Nephron progenitor cell (in vitro differentiated cells): ENCODE measurements around the gene KCNH8.

Experiments
- DNase-seq: peaks from one replicate; pipeline ENCODE4 v3.0.0; 2021
- H3K27ac Mint-ChIP-seq: 2 replicates; pipeline ENCODE4 v1.8.0; 2021; ENCODE audit warnings: mild to moderate bottlenecking, moderate library complexity, mixed read lengths
- H3K27me3 Mint-ChIP-seq: 2 replicates; pipeline ENCODE4 v1.8.0; 2021; ENCODE audit warnings: mild to moderate bottlenecking, low read depth, mixed read lengths; ENCODE audit not compliant: poor library complexity
- H3K36me3 Mint-ChIP-seq: 2 replicates; pipeline ENCODE4 v1.8.0; 2021; ENCODE audit warnings: low read depth, mixed read lengths
- H3K4me1 Mint-ChIP-seq: 2 replicates; pipeline ENCODE4 v1.8.0; 2021; ENCODE audit warnings: mixed read lengths
- H3K4me3 Mint-ChIP-seq: 2 replicates; pipeline ENCODE4 v1.8.0; 2021; ENCODE audit warnings: mild to moderate bottlenecking, moderate library complexity, mixed read lengths
- H3K9me3 Mint-ChIP-seq: 2 replicates; pipeline ENCODE4 v1.8.0; 2021; ENCODE audit warnings: mild to moderate bottlenecking, moderate library complexity, mixed read lengths
- TF ChIP-seq, protein P1 (sequence below): fragments of 200-600 bp; sonication (generic); IDR thresholded peaks from 2 replicates; pipeline ENCODE4 v1.5.0; 2021; ENCODE audit warnings: antibody characterized with exemption

KCNH8 gene

GRCh38 chr3:19573644-19574043 is 425.3 kb downstream of the KCNH8 start:
- Mint-ChIP-seq H3K9me3 (peaks cover 1% of the 10 kb centered on the region), H3K4me3 (no peak overlapping the region), H3K36me3 (no peaks in the 10 kb centered on the region), H3K27ac (no peak overlapping the region), H3K27me3 (no peaks in the 10 kb centered on the region), H3K4me1 (no peaks in the 10 kb centered on the region)
- TF ChIP-seq, protein P1, sequence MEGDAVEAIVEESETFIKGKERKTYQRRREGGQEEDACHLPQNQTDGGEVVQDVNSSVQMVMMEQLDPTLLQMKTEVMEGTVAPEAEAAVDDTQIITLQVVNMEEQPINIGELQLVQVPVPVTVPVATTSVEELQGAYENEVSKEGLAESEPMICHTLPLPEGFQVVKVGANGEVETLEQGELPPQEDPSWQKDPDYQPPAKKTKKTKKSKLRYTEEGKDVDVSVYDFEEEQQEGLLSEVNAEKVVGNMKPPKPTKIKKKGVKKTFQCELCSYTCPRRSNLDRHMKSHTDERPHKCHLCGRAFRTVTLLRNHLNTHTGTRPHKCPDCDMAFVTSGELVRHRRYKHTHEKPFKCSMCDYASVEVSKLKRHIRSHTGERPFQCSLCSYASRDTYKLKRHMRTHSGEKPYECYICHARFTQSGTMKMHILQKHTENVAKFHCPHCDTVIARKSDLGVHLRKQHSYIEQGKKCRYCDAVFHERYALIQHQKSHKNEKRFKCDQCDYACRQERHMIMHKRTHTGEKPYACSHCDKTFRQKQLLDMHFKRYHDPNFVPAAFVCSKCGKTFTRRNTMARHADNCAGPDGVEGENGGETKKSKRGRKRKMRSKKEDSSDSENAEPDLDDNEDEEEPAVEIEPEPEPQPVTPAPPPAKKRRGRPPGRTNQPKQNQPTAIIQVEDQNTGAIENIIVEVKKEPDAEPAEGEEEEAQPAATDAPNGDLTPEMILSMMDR = no peak
- no peak for DNase-seq

DNA sequence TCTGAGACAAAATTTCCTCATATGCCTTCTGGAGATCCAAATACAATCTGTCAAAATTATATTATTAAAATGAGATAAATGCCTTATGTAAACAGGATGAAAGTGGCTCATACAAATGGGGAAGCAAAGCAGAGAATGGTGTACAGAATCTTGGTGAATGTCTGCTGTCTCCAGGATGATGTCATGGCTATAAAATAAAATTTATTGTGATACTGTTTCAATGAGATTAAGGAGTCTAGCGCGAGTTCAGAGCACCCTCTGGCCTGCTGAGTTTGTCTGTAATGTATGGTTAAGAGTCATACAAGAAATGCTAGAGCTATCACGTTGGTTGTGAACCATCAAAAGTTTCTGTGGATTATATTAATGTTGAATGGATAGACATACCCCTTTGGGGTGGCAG is 426.0 kb downstream of the KCNH8 start:
- H3K36me3 Mint-ChIP-seq = no peaks in the 10 kb centered on the region

DNA sequence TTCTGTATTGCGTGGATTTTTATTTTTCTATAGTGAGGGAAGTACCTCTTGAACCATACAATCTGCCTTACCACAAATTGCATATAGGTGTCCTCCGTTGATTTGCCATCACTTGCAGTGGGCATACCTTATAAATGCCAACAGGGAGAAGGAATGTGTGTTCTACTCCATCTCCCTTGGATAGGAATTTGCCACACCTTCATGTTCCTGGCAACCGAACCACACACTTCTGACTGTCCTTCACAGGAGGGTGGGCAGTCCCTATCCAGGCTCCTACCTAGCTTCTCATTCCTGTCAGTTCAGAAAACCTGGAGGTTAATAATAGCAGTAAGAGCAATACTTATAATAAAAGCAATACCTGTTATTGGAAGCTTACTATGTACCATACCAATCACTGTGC is 428.0 kb downstream of the KCNH8 start:
- TF ChIP-seq, protein P1 = no peak
- Mint-ChIP-seq H3K27me3 (no peaks in the 10 kb centered on the region), H3K4me3 (no peak overlapping the region)

More for the DNA sequence above, 426.0 kb downstream of the KCNH8 start:
- DNase-seq = no peak
- Mint-ChIP-seq H3K27me3 (no peaks in the 10 kb centered on the region), H3K9me3 (no peaks in the 10 kb centered on the region), H3K27ac (no peak overlapping the region), H3K4me1 (no peaks in the 10 kb centered on the region), H3K4me3 (no peak overlapping the region)
- TF ChIP-seq, protein P1 = no peak

More for the DNA sequence above, 428.0 kb downstream of the KCNH8 start:
- Mint-ChIP-seq H3K36me3 (no peaks in the 10 kb centered on the region), H3K27ac (no peak overlapping the region), H3K9me3 (no peaks in the 10 kb centered on the region), H3K4me1 (no peaks in the 10 kb centered on the region)
- DNase-seq = no peak
